Retinal pigment epithelial cell (primary cell): ENCODE data around the gene CLPTM1L.

Experiments
- DNase-seq: peaks from one replicate; pipeline ENCODE4 v3.0.0-alpha.2; 2010; ENCODE audit warnings: low read depth
- H3K4me3 ChIP-seq: 2 replicates; pipeline ENCODE4 v1.5.1; 2011; ENCODE audit warnings: mild to moderate bottlenecking, low read length, control low read depth, moderate library complexity
- CTCF ChIP-seq: conservative IDR thresholded peaks from 2 replicates; pipeline ENCODE4 v1.5.1; 2011; ENCODE audit warnings: low read depth, low read length, control low read depth, inconsistent platforms

CLPTM1L gene

GRCh38 chr5:1268666-1269065 lies 76.2 kb downstream of the CLPTM1L start:
- no peak for TF ChIP-seq CTCF
- DNase-seq: no peak
- H3K4me3 ChIP-seq: no peak overlapping the region

GRCh38 chr5:1268056-1268455 lies 76.8 kb downstream of the CLPTM1L start:
- no peak for TF ChIP-seq CTCF
- DNase-seq: no peak
- no peak overlapping the region for H3K4me3 ChIP-seq
